Superior temporal gyrus (tissue), 1 donor: Measurements from ENCODE around the gene TCF3.
A peak's percentile ranks its signal among the peaks of the same experiment; 100 is the strongest.

Source experiments
- DNase-seq: peaks from one replicate; pipeline ENCODE4 v3.0.0-alpha.2; 2016; ENCODE audit errors: extremely low spot score

TCF3 gene

DNA sequence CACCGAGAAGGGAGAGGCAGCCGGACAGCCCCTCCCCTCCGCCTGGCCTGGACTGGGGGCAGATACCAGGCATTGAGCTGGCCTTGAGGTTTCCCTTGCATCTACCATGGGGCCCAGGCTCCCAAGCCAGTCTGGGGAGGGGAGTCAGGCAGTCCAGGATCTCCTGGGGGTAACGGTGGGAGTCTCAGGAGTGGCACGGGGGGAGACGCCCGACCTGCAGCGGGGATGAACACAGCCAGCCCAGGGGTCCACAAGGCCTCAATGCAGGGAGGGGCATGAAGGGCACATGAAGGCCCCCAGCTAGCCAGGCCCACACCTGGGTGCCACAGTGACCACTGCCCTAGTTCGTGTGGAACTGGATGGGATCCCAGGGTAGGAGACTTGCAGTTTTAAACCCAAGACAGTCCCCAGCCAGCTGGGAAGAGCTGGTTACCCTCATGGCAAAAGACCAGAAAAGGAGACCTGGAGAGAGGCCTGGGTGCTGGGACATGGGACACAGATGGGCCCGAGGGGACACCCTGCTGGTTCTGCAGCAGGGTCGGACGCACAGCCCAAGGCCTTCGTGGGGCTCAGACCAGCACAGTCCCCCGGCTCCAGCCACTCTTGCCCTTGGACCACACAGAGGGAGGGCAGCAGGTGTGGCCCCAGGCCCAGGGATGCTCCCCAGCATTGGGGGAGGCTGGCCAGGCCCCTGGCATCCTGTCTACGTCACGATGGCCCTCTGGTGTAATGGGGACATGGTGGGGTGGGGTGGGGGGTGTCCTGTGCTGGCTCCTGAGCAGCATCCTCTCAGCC is 42.5 kb downstream of the TCF3 start:
- no peak for DNase-seq

DNA sequence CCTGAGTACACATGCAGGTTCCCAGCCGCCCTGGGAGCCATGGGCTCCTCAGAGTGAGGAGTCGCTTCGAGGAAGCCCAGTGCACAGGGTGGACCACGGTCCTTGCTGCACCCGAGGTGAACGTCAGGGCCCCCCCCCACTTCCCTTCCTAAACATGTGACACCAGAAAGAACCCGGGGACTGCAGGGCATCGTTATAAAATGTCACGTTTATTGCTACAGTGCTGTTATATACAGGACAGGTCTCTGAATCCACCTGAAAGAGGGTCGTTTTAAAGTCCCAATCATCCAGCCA is 43.4 kb downstream of the TCF3 start:
- DNase-seq = no peak

DNA sequence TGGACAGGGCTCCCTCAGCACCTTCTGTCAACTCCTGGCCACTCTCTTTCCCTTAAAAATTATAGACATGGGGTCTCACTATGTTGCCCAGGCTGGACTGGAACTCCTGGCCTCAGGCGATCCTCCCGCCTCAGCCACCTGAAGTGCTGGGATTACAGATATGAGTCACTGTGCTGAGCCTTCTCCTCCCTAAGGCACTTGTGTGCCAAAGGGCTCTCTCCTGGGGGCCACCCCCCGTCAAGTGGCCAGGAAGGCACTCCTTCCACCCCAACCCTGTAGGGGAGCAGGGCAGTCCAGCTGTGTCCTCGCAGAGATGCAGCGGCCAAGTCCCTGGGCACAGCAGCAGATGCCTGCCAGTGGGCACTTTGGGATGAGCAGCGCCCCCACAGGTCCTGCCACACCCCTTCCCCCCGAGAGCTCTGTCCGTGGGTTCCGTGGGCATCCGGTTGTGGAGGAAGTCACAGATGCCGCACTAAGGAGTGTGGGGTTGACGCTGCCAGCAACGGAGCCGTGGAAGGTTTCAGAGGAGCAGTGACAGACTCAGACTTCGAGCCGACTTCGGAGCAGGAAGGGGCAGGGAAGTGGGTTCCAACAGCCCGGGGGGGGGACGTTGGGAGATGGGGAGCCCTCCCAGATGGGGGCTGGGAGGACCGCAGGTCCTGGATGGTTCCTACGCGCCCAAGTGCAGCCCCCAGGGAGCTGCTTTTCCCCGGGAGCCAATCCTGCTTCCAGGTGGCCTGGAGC is 43.9 kb downstream of the TCF3 start:
- DNase-seq = no peak

DNA sequence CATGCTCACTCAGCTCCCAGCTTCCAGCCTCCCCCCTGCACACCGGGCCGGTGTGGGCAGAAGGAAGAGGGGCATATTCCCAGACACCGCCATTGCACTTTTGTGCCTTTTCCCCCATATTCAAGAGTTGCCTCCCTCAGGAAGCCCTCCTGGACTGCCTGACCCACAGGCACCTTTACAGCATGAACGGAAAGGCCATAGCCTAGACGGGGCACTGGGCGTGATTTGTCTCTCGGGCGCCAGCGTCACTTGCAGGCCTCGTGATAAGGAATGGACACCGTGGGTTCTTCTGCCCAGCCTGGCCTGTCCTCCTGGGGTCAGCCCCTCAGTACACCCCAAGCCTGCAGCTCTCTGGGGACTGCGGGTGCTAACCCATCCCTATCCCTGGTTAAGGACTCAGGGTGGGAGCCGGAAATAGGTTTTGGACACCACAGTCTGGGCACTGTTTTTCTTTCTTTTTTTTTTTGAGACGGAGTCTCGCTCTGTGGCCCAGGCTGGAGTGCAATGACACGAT is 46.2 kb downstream of the TCF3 start:
- no peak for DNase-seq

DNA sequence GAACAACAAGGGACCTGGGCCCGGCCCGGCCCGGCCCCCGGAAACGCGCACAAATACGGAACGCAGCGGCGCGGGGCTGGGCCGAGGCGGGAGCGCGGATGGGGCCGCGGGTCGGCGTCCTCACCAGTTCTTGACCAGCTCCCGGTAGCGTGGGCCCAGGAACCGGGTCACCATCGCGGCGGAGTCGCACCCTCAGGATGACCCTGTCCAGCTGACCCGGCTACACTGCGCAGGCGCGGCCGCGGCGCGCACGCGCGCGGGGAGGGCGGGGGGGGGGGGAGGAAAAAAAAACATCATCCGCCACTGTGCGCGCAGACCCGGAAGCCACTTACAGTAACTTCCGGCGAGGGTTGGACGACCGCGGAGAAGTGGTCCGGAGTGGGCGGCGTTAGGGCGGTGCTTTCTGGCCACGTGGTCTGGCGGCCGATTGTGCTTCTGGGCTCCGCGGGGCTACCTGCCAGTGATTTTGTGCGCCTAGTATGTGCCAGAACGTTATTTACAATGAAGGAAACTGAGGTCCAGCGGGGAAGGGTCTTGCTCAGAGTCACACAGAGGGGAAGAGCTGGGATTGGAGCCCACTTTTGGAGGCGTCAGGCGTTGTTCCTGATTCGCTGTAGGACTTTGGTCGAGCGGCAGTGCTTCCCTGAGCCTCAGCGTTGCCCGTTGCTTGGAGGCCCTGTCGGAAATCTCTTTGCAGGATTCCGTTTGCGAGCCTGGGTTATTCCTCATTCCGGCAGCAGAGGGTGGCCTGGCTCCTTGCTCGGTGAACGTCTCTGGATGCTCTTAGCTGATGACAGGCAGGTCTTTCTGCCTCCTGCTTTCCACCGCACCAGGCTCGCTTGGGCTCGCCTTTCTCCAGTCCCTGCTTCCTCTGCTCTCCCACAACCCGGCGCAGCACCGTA is 46.9 kb downstream of the TCF3 start, which contains the start of gene UQCR11:
Gene UQCR11 (minus strand): TSS at position 227 of the 902 bp plus-strand sequence. CDS start 53 bp downstream, at position 174.
- DNase-seq = peak; percentile 97

DNA sequence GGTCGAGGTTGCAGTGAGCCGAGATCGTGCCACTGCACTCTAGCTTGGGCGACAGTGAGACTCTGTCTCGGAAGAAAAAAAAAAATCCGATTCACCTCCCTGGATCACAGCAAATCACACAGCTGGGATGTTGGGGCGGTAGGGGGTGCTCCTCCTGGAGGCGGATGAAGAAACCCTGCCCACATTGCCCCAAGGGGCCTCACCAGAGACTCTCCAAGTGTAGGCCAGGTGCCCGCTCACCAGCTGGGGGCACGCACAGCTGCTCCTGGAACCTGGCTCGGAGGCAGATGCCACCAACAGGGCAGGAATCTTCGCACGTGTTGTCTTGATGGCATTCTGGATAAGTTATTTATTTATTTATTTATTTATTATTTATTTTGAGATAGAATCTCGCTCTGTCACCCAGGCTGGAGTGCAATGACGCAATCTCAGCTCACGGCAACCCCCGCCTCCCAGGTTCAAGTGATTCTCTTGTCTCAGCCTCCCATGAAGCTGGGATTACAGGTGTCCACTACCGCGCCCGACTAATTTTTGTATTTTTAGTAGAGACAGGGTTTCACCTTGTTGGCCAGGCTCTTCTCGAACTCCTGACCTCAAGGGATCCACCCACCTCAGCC is 50.2 kb downstream of the TCF3 start:
- no peak for DNase-seq

DNA sequence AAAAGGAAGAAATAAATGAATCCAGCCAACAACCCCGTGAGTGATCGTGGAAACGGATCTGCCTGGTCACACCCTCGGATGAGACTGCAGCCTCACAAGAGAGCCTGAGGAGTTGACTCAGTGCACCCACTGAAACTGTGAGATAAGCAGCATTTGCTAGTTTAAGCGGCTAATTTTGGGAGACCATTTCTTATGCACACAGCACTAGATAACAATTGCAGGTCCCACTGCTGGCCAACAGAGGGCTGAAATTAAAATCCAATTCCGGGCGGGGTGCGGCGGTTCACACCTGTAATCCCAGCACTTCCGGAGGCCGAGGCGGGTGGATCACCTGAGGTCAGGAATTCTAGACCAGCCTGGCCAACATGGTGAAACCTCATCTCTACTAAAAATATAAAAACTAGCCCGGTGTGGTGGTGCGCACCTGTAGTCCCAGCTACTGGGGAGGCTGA is 50.8 kb downstream of the TCF3 start:
- no peak for DNase-seq

DNA sequence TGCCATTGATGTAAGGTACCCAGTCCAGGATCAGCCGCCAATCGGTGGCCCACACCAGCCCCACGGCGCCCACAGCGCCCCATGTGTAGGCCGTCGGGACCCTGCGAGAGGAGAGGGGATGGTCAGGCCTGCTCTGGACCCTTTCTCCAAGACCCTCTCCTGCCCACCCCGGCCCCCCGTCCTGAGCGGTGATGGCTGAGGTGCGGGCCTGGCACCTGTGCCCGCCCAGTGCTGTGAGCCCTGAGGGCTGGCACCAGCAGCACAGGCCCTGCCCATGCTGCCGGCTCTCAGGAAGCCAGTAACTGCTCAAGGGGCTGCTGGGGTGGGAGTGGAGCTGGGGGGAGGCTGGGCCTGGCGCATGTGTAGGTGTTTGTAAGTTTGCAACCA is 53.0 kb downstream of the TCF3 start:
- DNase-seq = no peak

DNA sequence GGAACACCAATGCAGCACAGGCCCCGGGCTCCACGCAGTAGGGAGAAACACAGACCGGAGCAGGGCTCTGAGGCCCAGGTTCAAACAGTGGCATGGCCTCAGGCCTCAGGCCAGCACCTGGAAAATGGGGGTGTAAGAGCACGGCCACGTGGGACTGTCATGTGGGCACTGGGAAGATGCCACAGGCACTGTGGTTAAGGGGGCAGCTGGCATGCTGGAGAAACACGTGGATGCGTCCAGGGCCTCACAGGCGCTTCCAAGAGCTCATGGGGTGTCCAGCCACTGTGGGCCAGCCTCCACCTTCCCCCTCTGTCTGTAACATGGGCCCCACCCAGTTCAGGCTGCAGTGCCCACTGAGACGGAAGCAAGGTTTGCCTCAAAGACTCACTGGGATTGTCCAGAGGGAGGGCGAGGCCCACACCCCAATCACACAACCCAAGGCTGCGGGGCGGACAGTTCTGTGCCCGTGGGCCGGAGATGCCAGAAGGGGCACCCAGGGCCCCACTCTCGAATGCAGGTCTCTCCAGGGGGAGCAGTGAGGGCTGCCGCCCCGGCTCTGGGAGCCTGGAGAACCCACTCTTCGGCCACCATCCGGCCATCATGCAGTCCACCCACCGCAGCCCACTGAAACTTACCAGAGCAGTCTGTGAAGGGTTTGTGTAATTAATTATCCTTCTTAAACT is 53.5 kb downstream of the TCF3 start:
- no peak for DNase-seq

DNA sequence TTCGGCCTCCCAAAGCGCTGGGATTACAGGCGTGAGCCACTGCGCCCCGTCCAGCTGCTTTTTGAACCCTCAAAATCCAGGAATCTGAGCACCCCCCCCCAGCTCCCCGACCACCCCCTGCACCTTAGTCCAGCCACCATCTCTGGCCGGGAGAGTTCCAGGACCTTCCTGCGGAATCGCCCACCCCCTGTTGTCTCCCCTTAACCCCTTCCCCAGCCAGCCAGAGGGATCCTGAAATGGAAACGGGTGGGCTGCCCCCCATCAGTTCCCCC is 59.0 kb downstream of the TCF3 start:
- DNase-seq = no peak

DNA sequence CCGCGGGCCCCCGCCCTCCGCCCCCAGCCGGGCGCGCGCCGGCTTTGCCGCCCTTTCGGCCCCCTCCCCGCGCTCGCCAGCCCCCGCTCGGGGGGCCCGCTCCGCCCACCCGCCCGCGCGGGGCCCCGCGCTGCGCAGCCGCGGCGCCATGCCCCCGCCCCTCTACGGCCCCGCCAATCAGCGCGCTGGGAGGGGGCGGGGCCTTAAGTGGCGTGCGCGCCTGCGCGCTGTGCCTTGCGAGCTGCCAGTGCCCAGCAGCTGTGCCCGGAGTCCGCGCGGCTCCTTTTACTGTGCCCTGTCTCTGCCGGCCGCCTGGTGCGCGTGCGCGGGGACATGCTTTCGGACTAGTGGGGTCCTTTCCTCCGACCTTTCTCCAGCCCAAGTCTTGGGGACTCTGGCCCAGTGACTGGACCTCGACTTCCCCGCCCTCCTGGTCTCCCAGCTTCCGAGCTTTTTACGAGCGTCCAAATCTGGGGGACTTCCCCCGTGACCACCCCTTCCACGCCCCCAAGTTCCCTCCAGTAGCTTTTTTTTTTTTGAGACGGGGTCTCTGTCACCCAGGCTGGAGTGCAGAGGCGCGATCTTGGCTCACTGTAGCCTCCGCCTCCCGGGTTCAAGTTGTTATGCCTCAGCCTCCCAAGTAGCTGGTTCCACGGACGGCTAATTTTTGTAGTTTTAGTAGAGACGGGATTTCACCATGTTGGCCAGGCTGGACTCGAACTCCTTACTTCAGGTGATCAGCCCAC is 59.5 kb downstream of the TCF3 start, which contains the start of gene MBD3:
Gene MBD3 (minus strand): TSS at position 111 of the 746 bp plus-strand sequence. CDS start 234 bp downstream, outside the sequence.
- DNase-seq = peak; percentile 92

DNA sequence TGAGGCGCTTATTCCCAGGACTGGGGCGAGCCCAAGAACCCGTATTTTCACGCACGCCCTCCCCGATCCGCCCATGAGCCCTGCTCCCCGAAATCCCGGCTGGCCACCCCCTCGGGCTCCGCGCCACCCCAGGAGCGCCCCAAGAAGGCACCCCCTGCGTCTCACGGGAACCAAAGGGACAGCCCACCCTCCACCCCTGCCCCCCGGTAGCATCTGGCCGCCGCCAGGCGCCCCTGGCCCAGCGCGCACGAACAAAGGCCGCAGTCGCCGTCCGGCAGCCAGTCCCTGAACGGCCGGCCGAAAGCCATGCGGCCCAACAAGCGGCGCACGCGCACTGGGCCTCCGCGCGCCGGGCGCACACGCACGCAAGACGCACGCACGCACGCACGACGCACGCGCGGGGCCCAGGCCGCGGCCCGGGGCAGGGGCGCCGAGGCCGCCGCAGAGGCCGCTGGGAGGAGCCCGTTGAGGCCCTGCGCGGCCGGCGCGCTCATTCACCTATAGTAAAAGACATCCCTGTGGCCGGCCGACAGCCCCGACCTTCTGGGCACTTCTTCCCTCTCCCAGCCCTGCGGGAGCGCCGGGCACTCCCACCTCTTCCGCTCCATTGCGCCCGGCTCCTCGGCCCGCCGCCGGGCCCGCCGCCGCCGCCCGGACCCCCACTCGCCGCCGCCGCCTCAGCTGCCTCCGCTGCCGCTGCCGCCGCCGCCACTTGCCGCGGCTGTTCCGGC is 60.2 kb downstream of the TCF3 start:
- DNase-seq = peak; percentile 88

DNA sequence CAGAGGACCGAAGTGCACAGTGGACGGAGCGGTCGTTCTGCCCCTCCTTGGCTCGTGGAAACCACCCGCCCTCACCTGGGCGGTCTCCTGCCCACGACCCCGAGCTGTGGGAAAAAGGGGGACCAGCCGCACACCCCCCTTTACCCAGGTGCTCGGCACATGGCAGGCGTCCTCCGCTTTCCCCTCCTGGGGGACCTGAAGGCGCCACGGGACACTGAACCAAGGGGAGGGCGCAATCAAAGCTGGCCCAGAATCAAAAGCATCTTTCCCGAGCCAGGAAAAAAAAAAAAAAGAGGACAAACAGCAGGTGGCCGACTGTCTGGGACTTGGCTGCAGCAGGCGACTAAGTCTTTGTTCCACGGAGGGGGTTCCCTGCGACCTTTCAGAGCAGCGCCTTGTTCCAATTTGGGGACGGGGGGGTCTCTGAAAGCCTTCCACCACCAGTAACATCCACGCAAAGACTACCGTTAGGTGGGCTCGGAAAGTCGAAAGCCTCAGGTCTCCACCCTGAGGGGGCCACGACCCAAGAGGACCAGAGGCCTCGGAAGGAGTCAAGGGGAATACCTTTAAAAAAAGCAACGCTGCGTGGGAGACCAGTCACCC is 60.9 kb downstream of the TCF3 start:
- DNase-seq = no peak

DNA sequence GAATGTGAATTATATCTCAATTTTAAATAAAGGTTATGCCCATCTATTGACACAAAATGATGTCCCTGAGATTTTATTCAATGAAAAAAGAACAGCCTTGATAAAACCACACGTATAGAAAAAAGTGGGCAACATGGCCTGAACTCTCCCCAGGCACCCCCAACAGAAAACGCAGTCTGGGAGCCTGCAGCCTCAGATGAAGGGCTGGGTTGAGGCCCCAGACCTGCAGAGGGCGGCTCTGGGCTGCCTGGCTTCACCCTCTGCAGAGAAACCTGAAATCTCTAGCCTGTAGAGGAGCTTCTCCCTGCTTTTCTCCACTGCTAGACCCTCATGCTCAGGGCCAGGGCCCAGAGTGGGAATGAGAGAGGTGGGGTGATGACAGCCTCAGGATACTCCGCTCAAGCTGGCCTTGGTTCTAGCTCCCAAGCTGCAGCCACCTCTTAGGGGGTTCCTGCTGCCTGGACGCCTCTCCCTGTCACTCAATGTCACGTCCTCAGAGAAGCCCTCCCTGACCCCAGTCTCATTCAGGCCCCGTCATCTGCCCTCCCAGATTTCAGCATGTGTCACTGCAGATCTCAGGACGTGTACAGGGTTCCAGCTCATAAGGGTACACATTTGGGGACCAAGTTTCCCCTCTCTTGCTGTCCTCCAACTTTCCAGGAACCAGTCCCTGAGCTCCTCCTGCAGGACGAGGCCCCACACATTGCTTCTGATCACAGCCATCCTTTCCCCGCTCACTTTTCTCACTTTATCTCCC is 61.6 kb downstream of the TCF3 start:
- no peak for DNase-seq

DNA sequence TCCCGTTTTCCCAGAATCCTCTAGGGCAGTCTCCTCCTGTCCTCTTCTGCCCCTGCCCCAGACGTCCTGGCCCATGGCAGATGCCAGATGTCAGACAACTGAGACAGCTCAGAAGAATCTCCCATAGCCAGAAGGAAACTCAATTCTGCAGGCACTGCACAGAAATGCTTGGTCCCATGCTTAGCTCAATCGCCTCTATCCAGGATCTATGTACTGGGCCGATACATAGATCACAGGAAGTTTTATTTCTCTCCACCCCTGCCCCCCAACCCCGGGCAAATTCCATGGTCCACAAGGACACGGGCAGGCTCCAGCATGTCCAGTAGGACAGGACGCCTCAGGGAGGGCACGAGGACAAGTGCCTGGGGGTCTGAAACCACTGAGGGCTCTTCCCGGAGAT is 64.5 kb downstream of the TCF3 start:
- DNase-seq = no peak

DNA sequence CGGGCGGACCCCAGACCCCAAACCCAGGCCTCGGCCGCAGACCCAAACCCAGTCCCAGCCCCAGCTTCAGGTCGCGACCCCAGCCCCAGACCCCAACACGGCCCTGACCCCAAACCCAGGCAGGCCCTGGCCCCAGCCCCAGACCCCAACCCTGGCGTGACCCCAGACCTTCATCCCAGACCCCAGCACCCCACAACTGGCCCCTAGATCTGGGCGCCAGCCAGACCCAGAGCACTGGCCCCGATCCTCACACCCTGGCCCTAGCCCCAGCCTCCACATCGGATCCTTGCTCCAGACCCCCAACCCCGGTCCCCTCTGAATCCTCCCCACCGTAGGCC is 67.2 kb downstream of the TCF3 start:
- no peak for DNase-seq

DNA sequence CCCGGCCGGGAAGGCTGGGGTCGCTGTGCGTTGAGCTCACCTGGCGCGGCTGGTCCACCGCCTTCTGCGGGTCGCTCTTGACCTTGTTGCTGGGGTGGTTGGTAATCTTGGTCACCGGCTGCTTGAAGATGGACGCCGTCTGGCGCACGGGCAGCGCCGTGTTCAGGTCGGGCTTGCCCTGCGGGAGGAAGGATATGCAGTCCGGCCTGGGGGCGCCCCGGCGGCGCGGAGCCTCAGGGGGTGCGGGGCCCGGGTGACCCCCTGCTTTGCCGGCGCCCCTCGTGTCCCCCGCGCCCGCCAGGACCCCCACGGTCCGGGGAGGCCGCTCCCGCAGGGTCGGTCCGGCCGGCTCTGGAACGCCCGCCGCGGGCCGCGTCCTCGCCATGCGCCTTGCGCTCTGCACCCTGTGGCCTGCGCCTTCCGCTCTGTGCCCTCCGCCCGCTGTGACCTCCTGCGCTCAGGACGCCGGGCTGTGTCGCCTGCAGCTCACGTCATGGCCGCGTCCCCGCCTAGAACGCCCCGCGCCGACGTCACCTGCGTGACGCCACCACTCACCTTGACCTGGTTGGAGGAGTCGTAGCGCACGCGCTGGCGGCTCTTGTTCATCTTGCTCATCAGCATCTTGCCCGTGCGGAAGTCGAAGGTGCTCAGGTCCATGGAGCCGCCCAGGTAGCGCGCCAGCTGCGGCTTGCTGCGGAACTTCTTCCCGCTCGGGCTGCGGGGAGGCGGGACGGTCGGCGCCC is 67.7 kb downstream of the TCF3 start:
- DNase-seq = no peak

DNA sequence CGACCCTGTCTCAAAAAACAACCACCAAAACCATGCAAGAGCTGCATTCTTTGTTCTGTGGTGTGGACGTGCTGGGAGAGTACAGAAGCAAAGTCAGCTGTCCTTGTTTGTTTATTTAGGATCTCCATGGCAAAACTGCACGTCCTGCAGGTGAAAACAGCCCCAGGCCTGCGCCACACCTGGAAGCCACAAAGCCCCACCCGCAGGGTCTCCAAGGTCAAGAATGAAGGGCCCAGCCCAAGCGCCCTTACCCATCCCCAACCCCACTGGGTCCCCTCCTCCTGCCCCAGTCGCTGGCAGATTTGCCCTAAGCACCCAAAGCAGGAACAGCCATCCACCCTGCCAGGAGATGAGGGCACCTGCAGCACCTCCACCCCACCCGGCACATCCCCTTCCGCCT is 70.2 kb downstream of the TCF3 start:
- no peak for DNase-seq
